Astrocyte (in vitro differentiated cells and primary cell): Measurements from ENCODE around the gene OBP2B.

Experiments
- CTCF ChIP-seq: IDR thresholded peaks from 2 replicates; pipeline ENCODE4 v1.5.1; 2011; ENCODE audit warnings: low read depth, mild to moderate bottlenecking, inconsistent platforms, low read length, moderate library complexity; ENCODE audit not compliant: insufficient read depth
- EZH2 ChIP-seq: IDR thresholded peaks from 2 replicates; pipeline ENCODE4 v1.6.1; 2012; ENCODE audit warnings: mild to moderate bottlenecking, low read length, inconsistent platforms; ENCODE audit not compliant: insufficient read depth

- no peak for TF ChIP-seq CTCF
- TF ChIP-seq EZH2: no peak
Measured at GRCh38 chr9:133247632-133248031, 38.6 kb upstream of the OBP2B start.
